Esophagus squamous epithelium (tissue), 5 donors: ENCODE results near the gene MBTPS2. TPM values are rescaled to one million over a fixed set of nuclear protein-coding genes. Genes with fewer than 3 reads are reported as not detected.

Source experiments
- DNase-seq: peaks from one replicate; lab custom pipeline; 2025; lab: John Stamatoyannopoulos, UW
- H3K27ac ChIP-seq, 4 donors: fragments of 200-600 bp; sonication (generic); one replicate each; pipeline ENCODE4 v1.5.1; 2016 to 2019; ENCODE audit warnings: mild to moderate bottlenecking in 1 of 4
- H3K27me3 ChIP-seq, 4 donors: fragments of 200-600 bp; sonication (generic); 1 replicate in 3 of 4; 2 replicates in 1 of 4; pipeline versions ENCODE4 v1.5.1 to v1.6.0; 2017 to 2021; ENCODE audit warnings: antibody characterized with exemption in 1 of 4
- H3K36me3 ChIP-seq, 3 donors: fragments of 200-600 bp; sonication (generic); one replicate each; pipeline ENCODE4 v1.5.1; 2016 to 2019
- H3K4me1 ChIP-seq, 3 donors: fragments of 200-600 bp; sonication (generic); one replicate each; pipeline ENCODE4 v1.5.1; 2017 to 2019
- H3K4me3 ChIP-seq, 4 donors: fragments of 200-600 bp; sonication (generic); 1 replicate in 3 of 4; 2 replicates in 1 of 4; pipeline ENCODE4 v1.5.1; 2016 to 2019; ENCODE audit warnings: mild to moderate bottlenecking in 2 of 4, moderate library complexity in 1 of 4
- H3K9me3 ChIP-seq, 3 donors: fragments of 200-600 bp; sonication (generic); one replicate each; pipeline ENCODE4 v1.5.1; 2016 to 2019
- CTCF ChIP-seq, 6 experiments: fragments of 450-650 bp in 4 of 6; fragments of 200-600 bp in 2 of 6; sonication (generic) in 2 of 6; IDR thresholded peaks; one replicate each; pipeline ENCODE4 v1.5.1; 2016 to 2019; ENCODE audit warnings: antibody characterized with exemption in 6 of 6, mild to moderate bottlenecking in 4 of 6, moderate library complexity in 4 of 6
- POLR2A ChIP-seq, 4 donors: fragments of 450-650 bp; IDR thresholded peaks; one replicate each; pipeline ENCODE4 v1.6.1; 2017; ENCODE audit warnings: antibody characterized with exemption in 4 of 4, mild to moderate bottlenecking in 4 of 4, moderate library complexity in 3 of 4
- WGBS, 2 donors: methylation state at CpG; one replicate each; pipeline ENCODE4 v1.1.5; 2018; 5-methylcytosine and 5-hydroxymethylcytosine counted together
- intact Hi-C: fragments of 100-400 bp; cut with DNase I; formaldehyde crosslinking; loops from one replicate; pipeline ENCODE4 v1.15.0; 2022
- total RNA-seq, 4 donors: library from RNA; depleted of rRNA; stranded (reverse); fragments of >200 nt; gene quantifications; one replicate each; pipeline ENCODE4 v1.1.0, GENCODE V29; 2016
- donor health status: DM: yes; HTN: yes; CAD: no.

Gene MBTPS2
- total RNA-seq, 4 donors from 2014 or later = 3.0 to 7.1 (median 5.8) TPM

DNA sequence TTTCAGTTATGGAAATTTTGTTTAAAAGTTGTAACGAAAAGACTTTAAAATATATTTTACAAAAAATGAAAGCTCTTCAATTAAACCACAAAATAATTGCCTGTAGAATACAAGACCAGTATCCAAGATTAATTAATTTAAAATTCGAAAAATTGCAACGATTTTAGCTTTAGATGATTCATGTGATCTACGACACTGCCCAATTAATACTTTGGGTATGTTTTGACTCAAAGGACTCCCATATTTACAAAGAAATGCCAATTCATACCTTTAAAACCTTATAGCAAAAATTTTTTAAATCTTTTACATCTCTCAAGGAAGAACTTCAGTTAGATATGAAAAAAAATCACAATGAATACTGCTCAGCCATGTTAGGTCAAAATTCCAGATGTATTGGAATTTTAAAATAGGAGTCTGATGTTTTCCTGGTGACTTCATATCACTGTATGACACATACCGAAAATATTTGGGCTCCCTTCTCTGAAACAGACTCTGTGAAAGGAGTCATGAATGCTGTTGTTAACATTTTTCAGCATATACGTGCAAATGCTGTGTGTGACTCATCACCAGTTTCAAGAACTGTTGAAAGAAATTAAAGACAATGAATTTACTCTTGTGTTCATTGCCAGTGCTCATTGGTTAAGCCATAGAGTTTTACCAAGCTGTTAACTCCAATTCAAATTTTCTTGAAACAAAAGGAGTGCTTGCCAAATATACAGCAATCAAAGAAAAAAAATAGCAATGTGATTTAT, 87.3 kb downstream of the MBTPS2 start:
- H3K9me3 ChIP-seq = no peaks in the 10 kb centered on the region
- intact Hi-C loops = no loop called here
- no peak overlapping the region for H3K4me3 ChIP-seq
- no peaks in the 10 kb centered on the region for H3K27me3 ChIP-seq
- WGBS, 2 donors = 22 to 24% methylated on average over 6 of the region's 6 CpGs
- no peak for DNase-seq
- no peaks in the 10 kb centered on the region for H3K36me3 ChIP-seq
- H3K4me1 ChIP-seq = peaks cover 0 to 12% (median 0%) of the 10 kb centered on the region in 3 donors
- peak overlapping the region in 1 of 4 donors; percentile 33 for H3K27ac ChIP-seq
- no peak for TF ChIP-seq POLR2A (IDR thresholded peaks at IDR 0.05)

DNA sequence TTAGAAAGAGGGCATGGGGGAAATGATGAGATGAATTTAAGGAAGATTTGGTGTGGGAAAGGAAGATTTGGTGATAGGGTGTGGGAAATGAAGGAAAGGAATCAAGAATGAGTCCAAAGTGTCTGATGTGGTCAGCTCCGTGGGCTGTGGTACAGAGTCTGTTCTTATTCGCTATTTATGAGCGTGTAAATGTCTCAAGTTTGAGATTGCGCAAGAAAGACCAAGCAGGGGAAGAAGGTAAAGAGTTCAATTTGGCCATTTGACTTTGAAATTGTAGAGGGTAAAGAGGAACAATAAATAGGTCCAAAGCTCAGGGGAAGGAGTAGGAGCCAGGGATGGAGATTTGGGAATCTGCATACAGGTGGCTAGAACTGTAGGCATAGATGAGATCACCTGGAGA, 89.8 kb downstream of the MBTPS2 start:
- 60 to 100% methylated on average over 4 of the region's 4 CpGs for WGBS, 2 donors
- H3K27ac ChIP-seq = no peak overlapping the region
- peaks cover 0 to 12% (median 0%) of the 10 kb centered on the region in 3 donors for H3K4me1 ChIP-seq
- H3K27me3 ChIP-seq = no peaks in the 10 kb centered on the region
- H3K4me3 ChIP-seq = no peak overlapping the region
- no peak for TF ChIP-seq POLR2A (IDR thresholded peaks at IDR 0.05)
- no peak for TF ChIP-seq CTCF (IDR thresholded peaks at IDR 0.05)
- intact Hi-C loops = no loop called here
- H3K36me3 ChIP-seq = no peaks in the 10 kb centered on the region
- no peak for DNase-seq
- H3K9me3 ChIP-seq = no peaks in the 10 kb centered on the region

- H3K9me3 ChIP-seq = no peaks in the 10 kb centered on the region
- H3K4me3 ChIP-seq = no peak overlapping the region
- TF ChIP-seq POLR2A (IDR thresholded peaks at IDR 0.05) (no peak), CTCF (IDR thresholded peaks at IDR 0.05) (no peak)
- H3K36me3 ChIP-seq = no peaks in the 10 kb centered on the region
- peaks cover 0 to 12% (median 0%) of the 10 kb centered on the region in 3 donors for H3K4me1 ChIP-seq
- H3K27ac ChIP-seq = no peak overlapping the region
- no peak for DNase-seq
- 89 to 90% methylated on average over 1 of the region's 1 CpG for WGBS, 2 donors
- H3K27me3 ChIP-seq = no peaks in the 10 kb centered on the region
- intact Hi-C loops = no loop called here
Observed at GRCh38 chrX:21930986-21931385, 91.6 kb downstream of the MBTPS2 start.

DNA sequence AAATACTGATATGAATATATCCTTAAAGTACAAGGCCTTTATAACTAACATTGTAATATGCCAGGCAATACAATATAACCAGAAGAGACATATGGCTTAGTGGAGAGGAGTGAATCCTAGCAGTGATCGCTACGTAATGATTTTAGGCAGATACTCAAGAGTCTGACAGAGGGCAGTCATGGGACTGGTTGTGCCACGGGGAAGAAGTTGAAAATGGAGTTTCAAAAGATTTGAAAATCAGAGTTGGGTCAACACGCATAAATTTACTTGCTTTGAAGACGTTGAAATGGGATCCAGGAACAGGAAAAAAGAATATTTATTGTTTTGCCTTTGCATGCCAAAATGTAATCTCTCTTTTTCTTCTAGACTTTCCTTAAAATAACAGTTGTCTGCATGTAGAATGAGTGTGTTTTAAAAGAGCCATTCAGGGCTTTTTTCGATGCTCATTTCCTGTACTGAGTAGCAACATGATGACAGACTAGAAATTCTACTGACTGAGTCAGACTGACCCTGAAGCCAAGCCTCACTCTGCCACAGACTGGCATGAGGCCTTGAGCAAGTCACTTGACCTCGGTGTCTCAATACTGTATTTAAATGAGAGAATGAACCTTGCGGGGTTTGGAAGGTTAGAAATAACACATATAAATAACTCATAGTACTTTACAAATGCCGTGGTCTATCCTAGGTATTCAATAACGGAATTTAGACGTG, 93.0 kb downstream of the MBTPS2 start:
- intact Hi-C loops = no loop called here
- TF ChIP-seq POLR2A (IDR thresholded peaks at IDR 0.05) (no peak), CTCF (IDR thresholded peaks at IDR 0.05) (no peak)

GRCh38 chrX:21933077-21933476, 93.7 kb downstream of the MBTPS2 start:
- DNase-seq = no peak
- intact Hi-C loops = no loop called here
- peak overlapping the region in 1 of 4 donors; percentile 59 for H3K27ac ChIP-seq
- H3K9me3 ChIP-seq = no peaks in the 10 kb centered on the region
- H3K4me1 ChIP-seq = no peaks in the 10 kb centered on the region
- no peaks in the 10 kb centered on the region for H3K36me3 ChIP-seq
- TF ChIP-seq CTCF (IDR thresholded peaks at IDR 0.05) = no peak
- TF ChIP-seq POLR2A (IDR thresholded peaks at IDR 0.05) = no peak
- WGBS, 2 donors = 81 to 85% methylated on average over 4 to 7 of the region's 7 CpGs
- no peaks in the 10 kb centered on the region for H3K27me3 ChIP-seq
- H3K4me3 ChIP-seq = no peak overlapping the region

More for the DNA sequence above, 93.0 kb downstream of the MBTPS2 start:
- H3K27ac ChIP-seq = peak overlapping the region in 1 of 4 donors; percentile 59
- no peaks in the 10 kb centered on the region for H3K36me3 ChIP-seq
- no peaks in the 10 kb centered on the region for H3K27me3 ChIP-seq
- no peaks in the 10 kb centered on the region for H3K9me3 ChIP-seq
- H3K4me1 ChIP-seq = no peaks in the 10 kb centered on the region
- DNase-seq = no peak
- 48 to 65% methylated on average over 11 of the region's 11 CpGs for WGBS, 2 donors
- no peak overlapping the region for H3K4me3 ChIP-seq
